NCI-H2029 (cell line): ENCODE measurements around the gene RNU1-1.
"Not testable (repeated sequence)": the region's sequence is repeated elsewhere in the genome, so short reads cannot be mapped to it uniquely, and the experiment has no call there.

Experiments used
- DNase-seq: peaks from one replicate; lab custom pipeline; 2025; lab: John Stamatoyannopoulos, UW

The RNU1-1 gene

DNA sequence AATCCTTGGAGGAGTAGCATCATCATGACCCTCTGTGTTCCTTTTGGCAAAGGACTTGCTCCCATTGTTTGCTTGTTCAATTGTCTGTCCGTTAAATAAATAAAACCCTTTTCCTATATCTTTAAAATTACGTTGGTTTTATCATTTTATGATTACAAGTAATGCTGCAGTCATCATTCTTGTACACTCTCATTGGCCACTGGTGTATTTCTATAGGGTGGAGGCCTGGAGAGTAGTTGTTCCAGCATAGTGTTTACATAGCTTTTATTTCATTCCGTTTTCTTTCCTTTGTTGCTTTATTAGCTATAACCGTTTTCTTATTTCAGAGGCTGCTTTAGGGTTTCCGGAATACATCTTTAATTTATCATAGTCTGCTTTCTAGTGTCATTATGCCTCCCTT lies 7.6 kb upstream of the RNU1-1 start:
- DNase-seq: not testable (repeated sequence)

DNA sequence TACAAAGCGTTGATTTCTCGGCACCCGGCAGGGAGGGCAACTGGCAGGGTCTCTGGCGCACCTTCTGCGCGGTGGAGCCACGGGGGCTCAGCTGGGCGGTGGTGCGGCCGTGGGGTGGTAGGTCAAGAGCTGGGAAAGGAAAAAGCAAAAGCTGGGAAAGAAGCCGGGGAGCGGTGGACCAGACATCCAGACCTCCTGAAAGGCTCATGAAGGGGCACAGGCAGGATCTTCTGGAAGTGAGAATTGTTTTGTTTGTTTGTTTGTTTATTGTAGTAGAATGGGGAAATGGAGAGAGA lies 7.2 kb upstream of the RNU1-1 start:
- DNase-seq: no peak

DNA sequence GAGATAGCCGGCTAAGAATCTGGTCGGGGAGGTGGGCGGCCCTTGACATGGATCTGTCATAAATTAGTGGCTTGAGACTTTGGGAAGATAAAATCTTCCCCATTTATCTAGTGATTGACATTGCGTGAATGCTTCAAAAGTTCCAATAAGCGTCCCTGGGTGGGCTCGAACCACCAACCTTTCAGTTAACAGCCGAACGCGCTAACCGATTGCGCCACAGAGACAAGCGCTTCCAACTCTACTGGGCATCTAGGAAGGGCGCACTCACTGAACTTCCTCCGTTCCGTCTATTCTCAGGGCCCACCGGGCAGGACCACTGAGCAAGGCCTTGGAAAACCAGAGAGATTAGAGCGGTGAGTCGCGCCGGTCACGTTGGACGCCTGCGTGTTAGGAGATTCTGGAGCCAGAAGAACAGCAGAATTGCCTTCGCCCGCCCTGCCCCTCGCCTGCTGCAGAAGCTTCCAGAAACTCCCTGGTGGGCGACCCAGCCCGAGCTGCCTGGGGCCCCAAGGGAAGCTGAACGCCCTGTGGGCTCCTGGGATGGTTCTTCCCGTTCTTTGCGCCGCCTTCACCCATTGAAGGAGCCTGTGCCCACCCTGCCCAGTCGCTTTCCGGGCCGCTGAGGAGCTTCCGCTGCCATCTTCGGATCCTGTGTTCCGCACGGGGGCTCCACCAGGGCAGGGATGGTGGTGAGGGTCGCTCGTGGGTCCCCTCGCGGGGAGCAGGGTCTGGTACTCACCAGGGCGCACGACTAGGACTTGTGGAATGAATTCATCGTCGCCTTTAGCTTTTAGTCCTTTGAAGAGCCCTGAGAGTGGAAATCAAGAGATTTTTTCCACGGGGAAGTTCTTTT lies 6.6 kb upstream of the RNU1-1 start:
- DNase-seq: not testable (repeated sequence)

DNA sequence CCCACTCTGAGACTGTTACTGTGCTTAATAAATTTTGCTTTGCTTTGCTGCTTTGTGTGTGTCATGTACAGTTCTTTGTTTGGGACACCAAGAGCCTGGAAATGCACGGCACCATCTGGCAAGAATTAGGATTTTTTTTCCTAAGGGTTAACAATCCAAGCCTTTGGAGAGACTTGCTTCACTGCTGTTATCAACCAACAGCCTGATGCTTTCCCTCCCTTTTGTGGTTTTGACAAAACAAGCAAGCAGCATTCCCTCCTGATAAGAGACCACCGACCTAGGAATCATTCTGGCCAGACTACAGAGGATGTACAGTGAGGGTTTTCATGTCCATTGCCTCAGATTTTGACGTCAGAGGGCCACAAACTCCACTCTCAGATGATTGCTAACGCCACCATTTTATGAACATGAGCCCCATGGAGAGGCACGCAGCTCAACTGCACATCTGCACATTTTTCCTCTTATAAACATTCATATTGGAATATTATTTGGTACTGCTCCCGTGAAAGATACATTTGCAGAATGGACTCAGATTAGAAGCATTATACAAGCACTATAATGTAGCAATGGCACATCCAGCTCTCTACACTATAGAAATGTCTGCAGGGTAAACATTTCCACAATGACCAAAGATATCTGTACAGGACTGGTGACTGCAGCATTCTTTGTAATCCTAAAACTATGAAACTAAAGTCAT lies 5.3 kb upstream of the RNU1-1 start:
- not testable (repeated sequence) for DNase-seq

DNA sequence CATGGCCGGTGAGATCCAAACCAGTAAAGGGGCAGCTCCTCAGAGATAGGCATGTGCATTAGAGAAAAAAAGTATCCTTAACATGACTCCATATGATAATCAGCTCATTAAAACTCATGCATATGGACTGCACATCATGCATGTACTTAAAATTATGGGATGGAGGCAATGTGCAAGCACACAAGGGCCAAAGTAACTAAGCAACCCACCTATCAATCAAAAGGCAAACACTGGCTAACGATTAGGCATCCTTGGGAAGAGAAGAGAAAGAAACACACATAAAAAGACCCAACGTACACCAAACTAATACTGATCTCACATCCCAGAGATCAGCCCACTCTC lies 4.8 kb upstream of the RNU1-1 start:
- DNase-seq: not testable (repeated sequence)

DNA sequence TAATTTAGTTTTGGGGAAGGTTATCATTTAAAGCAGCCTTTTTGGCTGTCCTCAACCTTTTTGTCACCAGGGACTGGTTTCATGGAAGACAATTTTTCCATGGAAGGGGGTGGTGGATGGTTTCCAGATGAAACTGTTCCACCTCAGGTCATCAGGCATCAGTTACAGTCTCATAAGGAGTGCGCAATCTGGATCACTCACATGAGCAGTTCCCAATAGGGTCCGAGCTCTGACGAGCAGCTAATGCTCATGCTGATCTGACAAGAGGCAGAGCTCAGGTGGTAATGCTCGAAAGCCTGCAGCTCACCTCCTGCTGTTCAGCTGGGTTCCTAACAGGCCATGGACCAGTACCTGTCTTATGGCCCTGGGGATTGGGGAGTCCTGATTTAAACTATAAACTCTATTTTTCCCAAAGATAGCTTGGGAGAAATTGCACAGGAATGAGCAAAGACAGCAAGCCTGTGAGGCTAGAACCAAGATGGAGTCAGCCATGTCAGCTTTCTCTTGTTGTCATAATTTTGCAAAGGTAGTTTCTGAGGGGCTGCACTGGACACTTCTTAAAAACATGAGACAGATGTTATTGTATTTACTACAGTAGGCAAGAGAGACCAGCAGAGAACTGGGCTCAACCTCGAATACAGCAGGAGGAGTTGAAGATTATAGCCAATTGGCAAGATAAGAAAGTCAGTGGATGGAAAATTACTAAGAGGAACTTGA lies 2.8 kb upstream of the RNU1-1 start:
- not testable (repeated sequence) for DNase-seq

DNA sequence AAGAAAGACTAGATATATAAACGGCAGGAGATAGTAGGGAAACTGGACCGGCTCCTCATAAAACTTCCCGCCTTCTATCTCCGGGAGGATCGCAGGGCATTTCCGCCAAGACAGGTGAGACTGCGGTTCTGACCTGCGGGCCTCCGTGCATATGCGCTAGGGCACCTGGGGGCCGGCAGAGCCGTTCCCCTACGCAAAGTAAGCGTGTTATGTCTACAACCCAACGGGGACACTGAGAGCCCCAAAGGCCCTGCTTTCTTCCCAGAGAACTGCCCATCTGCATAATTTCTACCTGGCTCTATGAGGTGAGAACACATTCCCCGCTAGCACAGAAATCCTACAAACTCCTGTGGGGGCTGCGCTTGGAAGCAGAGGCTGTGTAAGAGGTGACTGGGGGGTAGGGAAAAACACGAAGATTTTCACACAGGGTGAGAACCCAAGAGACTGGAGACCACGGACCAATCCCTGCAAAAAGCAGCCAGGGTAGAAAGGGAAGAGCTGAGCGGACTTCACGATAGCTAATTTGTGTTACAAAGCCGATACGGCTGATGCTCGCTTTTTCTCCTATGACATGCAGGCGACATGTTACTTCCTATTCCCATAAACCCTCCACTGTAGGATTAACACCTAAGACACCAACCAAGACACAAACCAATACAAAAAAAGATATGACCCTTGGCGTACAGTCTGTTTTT lies 526 bp downstream of the RNU1-1 start:
- DNase-seq: peak; percentile 61

DNA sequence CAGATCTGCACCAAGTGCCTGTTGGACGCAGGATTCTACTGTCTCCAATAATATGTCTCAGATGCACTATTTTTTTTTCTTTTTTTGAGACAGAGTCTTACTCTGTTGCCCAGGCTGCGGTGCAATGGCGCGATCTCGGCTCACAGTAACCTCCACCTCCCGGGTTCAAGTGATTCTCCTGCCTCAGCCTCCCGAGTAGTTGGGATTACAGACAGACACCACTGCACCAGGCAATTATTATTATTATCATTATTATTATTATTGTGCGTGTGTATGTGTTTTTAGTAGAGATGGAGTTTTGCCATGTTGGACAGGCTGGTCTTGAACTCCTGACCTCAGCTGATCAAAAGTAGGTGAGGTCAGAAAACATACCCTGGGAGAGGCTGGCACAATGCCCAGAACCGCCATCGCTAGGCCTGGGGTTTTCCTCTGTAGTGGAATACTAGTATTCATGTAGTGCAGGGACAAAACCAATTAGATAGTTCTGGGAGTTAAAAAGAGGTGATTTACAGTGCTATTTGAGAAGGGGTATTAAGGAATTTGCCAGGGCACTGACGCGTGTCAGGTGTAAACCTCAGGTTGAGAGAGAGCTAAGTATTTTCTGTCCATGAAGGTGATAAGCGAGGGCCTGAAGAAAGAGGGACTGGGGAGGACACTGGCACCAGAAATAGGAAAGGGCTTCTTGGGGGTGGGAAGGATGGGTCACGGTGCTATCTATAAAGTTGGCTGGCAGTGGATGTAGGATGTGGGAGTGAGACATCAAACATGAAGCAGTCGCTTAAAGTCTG lies 1.3 kb downstream of the RNU1-1 start:
- not testable (repeated sequence) for DNase-seq

DNA sequence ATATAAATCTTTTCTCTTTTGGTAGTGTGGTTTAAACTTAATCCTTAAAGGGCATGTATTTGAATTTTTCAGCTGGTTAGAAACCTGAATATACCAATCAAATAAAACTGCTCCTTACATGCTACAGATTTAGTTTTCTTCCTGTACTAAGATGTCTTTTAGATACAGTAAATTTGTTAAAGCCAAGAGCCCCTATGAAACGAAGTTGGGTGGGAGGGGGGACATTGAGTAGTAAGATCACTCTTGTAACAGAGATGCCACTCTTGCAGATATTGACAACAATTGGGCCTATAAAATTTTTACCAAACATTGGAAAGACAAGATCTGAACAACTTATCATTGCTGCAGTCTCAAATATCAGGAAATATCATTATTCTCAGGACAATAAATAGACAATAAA lies 2.2 kb downstream of the RNU1-1 start:
- DNase-seq: not testable (repeated sequence)

DNA sequence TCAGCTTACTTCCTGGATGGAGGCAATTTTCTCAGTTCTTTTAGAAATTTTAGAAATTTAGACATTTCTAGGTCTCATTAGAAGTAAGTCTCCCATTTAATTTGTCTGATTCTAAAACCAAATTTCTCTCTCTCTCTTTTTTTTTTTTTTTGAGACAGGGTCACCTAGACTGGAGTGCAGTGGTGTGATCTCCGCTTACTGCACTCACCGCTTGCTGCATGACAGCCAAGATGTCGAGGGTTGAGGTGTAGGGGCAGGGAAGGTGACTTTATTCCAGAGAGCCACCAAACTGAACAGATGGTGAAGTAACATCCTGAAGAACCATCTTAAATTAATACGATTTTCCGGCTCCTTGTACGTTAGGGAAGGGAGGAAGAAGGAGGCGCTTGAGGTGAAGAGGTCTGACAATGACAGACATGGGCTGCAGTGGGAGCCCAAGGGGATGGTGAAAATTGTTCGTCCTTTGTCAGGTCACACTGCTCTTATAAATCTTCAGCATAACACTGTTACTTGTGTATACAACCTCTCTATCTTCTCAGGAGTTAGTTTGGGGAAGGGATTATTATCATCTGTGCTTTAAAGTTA lies 5.1 kb downstream of the RNU1-1 start:
- DNase-seq: not testable (repeated sequence)

DNA sequence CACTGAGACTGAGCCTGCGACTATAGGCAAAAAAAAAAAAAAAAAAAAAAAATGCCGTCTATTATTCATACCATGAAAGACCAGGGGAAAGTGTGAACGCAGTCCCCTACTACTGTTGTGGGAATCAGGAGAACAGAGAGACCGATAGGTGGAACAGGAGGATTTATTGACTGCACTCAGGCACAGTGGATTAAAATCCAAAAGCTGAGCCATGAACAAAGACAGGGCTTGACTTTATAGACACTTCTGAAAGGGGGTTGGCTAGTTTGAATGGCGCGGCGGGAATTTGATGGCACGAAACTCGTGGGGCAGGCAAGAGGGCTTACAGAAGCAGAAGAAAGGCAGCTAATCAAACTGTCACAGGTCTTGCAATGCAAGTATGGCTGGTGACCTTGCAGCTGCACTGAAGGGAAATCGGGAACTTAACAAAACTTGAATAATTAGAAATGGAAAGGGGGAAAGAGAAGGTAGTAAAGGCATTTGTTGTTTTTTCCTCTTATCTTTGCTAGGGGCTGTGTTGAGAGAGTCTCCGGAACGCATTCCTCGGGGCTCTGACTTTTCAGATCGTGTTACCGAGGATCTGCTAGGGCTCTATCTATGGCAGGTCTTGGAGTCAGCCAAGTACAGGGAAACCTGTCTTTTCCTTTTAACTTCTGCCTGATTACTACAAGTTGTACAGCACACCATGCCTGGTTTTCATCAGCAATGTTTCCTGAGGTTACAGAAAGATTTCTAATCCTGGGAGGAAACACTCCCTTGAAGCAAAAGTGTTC lies 7.5 kb downstream of the RNU1-1 start:
- DNase-seq: not testable (repeated sequence)

DNA sequence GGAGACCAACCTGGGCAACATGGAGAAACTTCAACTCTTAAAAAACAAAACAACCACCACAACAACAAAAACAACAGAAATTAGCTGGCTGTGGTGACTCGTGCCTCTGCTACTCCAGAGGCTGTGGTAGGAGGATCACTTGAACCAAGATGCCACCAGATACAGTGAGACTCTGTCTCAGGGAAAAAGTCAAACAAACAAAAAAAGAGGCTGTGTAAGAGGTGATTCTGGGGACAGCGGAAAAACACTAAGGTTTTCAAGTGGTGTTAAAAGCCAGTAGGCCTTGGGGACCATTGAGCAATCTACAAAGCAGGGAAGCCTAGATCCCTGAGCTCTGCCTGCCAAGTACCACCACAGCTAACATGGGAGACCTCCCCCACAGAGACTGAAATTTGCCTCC lies 8.2 kb downstream of the RNU1-1 start:
- DNase-seq: not testable (repeated sequence)

DNA sequence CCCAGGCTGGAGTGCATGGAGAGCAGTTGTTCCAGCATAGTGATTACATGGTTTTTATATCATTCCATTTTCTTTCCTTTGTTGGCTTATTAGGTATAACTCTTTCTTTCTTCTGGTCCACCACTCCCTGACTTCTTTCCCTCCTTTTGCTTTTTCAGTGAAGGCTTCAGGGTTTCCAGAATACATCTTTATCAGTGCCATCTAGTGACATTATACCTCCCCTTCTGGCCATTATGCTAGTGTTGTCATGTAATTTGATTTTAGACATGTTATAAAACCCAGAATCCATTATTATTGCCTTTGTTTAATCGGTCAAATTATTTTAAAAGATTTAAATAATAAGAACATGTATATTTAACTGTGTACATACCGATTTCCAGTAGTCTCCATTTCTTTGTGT lies 10.6 kb downstream of the RNU1-1 start:
- DNase-seq: no peak

DNA sequence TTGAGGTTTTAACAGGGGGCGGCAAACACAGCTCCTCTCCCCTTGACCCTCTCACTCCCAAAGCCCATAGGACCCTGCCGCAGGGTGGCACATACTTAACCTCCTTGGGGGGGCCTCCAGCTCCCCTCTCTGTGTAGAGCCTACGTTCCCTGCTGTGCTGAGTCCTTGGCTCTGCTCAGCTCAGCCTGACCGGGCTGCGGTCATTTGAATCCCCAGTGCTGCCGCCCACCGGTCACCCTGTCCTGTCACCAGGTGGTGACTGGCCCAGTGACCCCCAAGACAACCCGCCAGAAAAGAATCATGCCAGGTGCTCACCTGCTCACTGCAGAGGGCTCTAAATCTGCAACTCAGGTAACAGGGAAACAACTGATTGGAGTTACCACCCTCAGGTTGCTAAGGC lies 12.6 kb downstream of the RNU1-1 start:
- DNase-seq: not testable (repeated sequence)

DNA sequence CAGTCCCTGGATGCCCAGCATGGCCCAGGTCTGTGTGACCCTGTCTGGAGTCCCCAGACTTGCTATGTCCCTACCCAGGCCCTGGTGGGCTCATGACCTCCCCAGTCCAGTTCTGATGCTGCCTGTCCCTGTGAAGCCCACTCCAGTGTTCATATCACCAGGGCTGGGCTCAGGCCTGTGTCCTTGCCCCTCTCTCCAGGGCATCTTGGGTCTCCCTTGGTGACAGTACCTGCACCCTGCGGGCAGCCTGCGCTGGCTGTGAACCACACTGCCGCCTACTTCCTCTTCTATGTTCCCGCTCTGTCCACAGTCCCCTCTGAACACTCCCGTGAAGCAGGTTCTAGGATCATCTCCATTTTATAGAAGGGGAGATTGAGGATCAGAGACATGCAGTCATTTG lies 13.1 kb downstream of the RNU1-1 start:
- not testable (repeated sequence) for DNase-seq

DNA sequence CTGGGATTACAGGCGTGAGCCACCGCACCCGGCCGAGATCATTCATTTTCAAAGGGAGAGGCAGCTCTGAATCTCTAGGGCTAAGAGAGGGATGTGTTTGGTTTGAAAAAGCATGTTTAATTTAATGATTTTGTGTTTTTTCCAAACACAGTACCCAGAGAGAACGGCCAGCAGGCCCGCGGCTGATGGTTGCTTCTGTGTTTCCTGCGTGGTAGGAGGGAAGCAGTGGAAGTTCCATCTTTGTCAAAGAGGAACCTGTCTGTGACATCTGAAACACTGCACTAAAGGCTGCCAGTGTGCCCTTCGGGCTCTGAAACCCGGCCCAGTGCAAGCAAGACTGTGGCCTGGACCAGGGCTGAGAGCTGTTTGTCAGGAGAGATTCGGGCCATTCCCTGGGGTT lies 13.6 kb downstream of the RNU1-1 start:
- not testable (repeated sequence) for DNase-seq

DNA sequence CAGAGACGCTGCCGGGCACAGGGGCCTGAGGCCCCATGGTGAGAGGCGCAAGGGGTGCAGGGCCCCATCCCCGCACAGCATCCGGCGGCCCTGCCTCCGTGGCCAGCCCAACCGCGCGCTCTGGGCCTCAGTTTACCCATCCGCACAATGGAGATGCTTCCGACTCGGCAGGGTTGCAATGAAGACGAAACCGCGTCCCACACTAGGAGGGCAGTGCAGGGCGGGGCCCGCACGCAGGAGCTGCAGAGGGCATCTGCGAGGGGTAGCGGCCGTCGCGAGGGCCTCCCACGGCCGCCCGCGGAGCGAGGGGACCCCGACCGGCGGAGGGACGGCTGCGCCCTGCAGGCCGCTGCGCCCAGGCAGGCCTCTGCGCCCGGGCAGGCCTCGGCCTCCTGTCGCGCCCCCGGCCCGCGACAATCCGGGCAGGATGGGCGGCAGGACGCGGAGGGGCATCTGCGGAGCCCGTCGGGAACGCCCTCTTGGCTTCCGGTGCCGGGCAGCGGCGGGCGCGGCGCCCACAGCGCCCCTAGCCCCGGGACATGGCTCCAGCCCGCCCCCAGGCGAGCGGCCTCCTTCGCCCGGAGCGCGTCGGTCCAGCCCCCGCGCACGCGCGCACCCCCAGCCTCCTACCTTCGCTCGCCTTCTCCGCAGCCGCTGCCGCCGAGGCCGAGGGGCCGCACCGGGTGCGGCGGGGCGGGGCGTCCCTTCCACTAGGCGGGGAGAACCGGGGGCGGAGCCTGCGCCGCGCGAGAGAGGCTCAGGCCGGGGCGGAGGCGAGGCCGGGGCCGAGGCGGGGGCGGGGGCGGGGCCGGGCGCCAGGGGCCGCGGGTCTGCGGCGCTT lies 15.3 kb downstream of the RNU1-1 start:
- peak; percentile 72 for DNase-seq

DNA sequence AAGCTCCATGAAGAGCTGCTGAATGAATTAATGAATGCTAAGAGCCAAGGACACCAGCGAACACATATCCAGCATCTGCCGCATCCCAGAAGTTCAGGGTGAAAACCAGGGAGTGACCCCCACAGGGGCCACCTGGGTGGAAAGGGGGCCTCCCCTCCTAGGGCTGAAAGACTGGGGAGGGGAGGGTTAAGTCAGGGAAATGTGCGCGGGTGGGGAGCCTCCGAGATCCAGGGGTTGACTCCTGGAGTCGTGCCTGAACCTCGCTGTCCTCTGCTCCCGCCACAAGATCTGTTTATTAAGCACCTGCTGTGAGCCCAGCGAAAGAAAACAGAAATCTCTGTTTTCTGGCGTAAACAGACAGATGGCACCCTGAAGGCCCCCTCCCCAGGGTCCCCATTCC lies 16.0 kb downstream of the RNU1-1 start:
- not testable (repeated sequence) for DNase-seq

DNA sequence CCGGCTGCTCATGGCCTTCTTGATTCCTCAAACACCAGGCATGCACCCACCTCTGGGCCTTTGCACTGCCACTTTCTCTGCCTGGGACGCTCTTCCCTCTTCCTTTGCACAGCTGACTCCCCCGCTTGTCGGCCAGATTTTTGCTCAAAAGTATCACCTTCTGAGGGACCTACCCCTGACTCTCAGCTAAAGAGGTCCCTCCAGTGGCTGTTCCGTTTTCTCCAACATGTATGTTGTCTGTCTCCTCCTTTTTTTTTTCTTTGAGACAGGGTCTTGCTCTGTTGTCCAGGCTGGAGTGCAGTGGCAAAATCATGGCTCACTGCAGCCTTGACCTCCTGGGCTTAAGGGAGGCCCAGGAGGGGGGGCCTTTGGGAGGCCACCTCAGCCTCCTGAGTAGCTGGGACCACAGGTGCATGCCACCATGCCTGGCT lies 16.6 kb downstream of the RNU1-1 start:
- not testable (repeated sequence) for DNase-seq
